Fibroblast of skin of left biceps (primary cell): ENCODE results near the gene CENPA.
"Not testable (repeated sequence)": the region's sequence is repeated elsewhere in the genome, so short reads cannot be mapped to it uniquely, and the experiment has no call there.

ENCODE experiments used
- DNase-seq, 2 experiments: peaks; one replicate each; pipeline ENCODE4 v3.0.0-alpha.2; 2013; ENCODE audit warnings: low read depth in 2 of 2

Gene CENPA

DNA sequence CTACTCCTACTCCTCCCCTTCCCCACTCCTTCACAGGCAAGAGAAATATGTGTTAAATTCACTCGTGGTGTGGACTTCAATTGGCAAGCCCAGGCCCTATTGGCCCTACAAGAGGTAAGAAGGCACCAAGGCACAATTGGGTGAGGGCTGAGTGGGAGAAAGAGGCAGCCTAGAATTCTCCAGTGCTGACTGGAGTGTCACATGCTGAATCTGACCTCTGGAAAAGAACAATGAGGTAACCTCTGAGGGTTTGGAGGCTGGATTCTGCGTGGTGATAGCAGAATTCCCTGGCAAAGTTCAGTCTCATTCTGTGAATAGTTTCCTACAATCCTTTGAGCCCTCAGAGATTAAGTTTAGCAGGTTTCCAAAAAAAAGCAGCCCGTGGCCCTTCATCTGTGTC lies 6.9 kb downstream of the CENPA start:
- no peak for DNase-seq

DNA sequence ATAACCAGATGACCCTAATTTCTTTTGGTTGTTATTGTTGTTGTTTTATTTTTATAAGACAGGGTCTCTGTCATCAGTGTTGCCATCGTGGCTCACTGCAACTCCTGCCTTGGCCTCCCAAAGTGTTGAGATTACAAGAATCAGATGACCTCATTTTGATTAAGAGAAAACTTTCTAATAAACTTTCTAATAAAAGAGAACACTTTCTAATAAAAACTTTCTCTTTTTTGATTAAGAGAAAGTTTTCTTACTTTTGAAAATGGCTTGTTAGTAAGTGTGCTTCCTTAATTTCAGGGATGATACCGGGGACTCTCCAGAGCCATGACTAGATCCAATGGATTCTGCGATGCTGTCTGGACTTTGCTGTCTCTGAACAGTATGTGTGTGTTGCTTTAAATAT lies 7.7 kb downstream of the CENPA start:
- no peak for DNase-seq

DNA sequence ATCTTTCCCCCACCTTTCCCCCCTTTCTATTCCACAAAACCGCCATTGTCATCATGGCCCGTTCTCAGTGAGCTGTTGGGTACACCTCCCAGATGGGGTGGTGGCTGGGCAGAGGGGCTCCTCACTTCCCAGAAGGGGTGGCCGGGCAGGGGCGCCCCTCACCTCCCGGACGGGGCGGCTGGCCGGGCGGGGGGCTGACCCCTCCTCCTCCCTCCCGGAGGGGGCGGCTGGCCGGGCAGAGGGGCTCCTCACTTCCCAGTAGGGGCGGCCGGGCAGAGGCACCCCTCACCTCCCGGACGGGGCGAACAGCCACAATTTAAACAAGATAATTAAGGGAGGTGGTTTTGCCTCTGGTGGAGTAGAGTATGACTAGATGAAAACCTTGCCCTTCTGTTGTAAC lies 9.3 kb downstream of the CENPA start:
- DNase-seq = not testable (repeated sequence)

DNA sequence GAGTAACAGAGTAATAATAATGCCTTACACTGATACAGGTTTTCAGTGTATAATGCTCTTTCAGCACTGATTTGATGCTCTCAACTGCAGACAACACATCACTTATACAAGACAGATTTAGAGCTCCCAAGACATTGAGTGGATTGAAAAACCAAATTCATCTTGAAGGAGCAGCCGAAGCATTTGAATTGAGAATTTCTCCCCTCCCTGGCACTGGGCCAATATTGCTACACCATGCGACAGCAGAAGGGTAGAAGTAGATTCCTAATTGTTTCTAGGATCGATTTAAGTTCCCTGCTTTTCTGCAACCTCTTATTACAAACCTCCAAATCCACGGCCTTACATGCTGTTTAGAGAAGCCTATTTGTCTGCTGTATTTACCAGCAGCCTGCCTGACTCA lies 15.5 kb downstream of the CENPA start:
- DNase-seq = no peak

DNA sequence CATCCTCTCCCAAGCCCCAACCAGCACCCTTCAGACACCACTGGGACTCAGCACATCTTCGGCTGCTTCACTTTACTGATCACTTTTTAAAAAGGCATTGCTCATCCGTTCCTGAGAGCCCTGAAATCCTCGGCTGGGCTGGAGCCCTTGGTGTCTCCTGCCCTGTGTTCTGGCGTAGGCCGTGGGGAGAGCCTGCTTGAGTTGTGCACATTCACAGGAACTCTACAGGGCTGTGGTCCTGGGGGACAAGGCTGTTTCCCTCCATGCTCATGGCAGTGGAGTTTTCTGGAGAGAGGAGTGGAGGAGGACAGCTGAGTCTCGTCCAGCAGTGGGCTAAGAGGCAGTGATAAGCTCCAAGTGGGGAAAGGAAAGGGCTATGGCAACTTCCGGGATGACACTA lies 15.9 kb downstream of the CENPA start:
- DNase-seq = no peak

DNA sequence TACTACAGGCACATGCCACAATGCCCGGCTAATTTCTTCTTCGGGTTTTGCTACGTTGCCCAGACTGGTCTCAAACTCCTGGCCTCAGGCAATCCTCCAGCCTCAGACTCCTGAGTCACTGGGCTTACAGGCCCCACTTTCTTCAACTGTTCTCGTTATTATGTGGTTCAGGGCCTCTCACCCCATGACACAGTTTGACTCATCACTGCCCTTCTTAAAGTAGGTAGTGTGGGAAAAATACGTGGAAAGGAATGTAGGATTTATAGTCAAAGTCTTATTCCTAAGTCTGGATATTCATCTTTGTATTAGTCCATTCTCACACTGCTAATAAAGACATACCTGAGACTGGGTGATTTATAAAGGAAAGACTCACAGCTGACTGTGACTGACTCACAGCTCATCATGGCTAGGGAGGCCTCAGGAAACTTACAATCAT lies 19.4 kb downstream of the CENPA start:
- DNase-seq = no peak

DNA sequence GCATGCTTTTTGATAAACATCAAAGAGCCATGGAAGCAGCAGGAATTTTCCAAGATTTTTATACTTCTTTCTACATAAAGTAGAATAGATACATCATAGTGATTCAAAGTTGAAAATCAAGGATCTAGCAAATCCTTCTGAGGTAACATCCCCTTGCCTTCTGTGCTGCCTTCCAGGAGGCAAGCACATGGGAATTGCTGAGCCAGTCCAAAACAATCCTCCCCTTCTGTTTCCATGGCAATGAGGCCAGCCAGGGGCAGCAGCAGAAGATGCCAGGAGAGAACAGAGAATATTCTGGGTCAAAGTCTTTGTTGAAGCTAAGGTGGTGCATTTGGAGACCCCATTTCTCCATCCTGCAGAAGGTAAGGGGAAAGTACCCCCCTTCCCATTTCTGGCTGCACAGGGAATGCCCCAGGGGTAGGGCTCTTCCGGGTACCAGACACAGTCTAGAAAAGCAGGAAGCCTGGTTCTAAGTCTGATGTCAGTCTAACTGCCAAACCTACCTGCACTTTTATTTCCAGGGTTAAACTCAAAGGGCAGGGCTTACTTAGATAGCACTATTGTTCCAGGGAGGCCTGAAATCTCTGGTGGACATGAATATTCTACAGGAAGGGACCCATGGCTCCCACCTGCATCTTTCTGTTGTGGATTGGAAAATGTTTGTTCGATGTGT lies 22.1 kb downstream of the CENPA start:
- no peak for DNase-seq

DNA sequence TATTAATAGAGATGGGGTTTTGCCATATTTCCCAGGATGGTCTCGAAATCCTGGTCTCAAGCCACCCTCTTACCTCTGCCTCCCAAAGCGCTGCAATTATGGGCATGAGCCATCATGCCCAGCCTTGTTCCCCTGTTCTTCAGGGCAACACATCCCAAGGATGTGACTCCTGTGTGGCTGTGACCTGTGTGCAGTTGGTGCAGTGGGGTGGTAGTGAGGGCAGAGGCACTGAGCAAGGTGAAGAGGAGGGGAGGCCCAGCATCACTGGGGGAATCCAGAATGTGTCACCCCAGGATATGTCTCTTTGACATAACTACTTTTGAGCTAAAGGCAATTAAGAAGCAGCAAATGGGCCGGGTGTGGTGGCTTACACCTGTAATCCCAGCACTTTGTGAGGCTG lies 23.4 kb downstream of the CENPA start:
- no peak for DNase-seq

DNA sequence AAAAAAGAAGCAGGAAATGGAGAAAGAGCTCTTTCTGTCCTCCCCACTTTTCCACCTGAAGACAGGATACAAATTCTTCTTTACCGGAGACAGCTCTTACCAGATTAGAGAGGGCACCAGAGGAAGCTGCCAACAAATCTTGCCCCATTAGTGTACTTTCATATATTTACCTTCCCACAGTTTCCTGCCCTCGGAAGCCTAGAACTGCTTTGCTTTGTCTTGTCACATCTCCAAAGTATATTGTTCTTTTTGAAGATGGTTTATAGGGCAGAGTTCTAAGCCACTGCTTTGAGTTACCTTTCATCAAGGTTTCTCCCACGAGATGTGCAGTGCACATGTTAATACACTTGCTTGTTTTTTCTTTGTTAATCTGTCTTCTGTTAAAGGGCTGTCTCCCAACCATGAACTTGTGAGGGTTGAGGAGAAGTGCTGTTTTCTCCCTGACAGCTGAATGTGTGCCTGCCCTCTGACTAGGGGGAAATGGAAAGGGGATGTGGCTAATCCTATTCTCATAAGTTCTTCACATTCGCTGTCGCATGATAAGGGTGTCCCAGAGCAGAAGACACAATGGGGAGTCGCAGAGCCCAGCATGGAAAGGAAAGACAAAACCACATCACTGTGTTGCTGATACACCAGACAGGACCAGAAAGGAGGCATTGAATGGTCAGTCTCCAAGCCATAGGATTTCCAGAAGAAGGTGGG lies 24.2 kb downstream of the CENPA start:
- DNase-seq = no peak

DNA sequence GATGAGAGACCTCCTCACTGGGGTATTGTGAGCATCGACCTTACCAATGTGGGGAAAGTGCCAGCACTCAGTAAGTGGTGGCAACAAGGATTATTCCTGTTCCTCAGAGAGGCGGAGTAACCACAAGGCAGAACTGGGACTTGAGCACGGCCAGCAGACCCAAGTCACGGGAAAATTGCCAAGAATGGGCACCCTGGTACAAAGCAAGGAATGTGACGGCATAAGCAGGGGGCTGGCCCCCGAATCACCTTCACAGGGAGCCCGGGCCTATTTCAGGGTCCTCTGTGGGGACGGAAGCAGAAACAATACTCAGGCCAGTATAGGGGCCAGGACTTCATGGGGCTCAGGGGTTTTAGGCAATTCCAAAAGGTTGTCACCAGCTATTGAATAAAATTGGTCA lies 25.4 kb downstream of the CENPA start:
- no peak for DNase-seq

DNA sequence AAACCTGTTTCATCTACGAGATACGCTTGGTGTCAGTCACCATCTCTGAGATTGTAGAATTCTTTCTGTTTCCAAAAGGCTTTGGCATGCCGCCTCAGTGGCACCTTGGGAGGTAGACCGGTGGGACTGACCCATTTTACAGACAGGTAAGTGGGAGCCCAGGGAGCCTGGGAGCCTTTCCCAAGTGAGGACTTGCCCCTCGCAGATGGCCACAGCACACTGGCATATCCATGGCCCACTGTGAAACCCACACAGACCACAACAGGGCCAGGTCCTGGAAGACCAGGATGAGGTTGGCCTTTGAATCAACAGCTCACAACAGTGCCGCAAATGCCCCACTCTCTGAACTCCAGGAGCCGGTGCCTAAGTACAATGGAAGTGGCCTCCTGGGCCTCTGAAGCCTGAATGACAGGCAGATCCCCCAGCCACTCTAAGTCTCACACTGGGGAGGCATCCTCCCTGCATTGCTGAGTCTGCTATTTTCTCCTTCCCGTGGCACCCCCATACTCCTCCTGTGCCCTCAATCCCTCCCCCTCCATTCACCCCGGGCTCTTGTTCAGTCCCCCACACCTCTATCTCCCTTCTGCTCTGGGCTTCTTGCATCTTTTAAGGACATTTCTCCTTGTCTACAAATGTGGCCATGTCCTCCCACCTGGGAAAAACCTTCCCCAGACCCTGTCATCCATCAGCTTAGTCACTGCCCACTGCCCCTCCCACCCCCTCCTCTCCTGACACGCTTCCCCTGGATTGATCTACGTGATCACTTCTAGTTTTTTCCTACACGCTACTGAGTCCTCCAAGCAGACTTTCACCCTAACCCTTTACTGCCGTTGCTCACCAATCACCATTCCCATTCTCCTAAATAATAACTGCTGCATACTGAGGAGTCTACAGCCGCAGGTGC lies 26.2 kb downstream of the CENPA start:
- DNase-seq = no peak

DNA sequence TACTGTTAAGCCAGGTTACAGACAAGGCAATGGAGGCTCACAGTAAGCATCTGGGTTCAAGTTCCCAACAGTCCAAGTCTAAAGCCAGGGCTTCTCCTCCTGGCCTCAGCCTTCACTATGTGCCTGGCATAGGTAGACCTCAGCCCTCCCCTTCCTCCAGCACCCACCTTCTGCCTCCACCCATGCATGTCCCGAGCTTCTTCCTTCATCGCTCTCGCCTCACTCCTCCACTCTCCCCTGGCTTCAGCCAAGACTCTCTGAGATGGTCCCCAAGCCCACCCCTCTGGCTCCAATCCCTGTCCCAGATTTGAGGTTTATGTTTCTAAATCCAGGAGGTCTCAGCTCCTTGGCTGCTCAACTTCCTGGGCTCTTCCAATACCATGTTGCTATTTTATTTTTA lies 26.9 kb downstream of the CENPA start:
- no peak for DNase-seq

DNA sequence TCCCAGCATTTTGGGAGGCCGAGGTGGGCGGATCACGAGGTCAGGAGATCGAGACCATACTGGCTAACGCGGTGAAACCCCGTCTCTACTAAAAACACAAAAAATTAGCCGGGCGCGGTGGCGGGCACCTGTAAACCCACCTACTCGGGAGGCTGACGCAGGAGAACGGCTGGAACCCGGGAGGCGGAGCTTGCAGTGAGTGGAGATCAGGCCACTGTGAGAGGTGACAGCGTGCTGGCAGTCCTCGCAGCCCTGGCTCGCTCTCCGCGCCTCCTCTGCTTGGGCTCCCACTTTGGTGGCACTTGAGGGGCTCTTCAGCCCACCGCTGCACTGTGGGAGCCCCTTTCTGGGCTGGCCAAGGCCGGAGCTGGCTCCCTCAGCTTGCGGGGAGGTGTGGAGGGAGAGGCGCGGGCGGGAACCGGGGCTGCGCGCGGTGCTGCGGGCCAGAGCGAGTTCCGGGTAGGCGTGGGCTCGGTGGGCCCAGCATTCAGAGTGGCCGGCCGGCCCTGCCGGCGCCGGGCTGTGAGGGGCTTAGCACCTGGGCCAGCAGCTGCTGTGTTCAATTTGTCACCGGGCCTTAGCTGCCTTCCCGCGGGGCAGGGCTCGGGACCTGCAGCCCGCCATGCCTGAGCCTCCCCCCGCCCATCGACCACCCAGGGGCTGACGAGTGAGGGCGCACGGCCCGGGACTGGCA lies 28.4 kb downstream of the CENPA start:
- not testable (repeated sequence) for DNase-seq

DNA sequence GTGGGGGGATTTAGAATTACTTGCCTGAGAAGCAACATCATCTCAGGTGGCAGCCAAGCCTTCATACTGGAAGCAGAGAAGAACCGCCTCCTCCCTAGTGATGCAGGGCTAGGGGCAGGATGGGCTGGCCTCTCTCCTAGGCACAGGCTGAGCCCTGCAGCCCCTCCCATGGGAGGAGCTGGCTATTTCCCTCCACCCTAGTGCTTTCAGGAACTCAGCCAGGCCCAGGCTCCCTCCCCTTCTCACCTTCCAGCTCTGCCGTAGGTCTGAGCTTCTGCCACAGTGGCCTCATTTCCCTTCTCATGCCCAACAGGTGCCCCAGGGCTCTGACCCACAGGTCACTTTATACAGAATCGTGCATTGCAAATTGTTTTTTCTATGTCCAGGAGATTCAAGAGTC lies 31.0 kb downstream of the CENPA start:
- DNase-seq = no peak

DNA sequence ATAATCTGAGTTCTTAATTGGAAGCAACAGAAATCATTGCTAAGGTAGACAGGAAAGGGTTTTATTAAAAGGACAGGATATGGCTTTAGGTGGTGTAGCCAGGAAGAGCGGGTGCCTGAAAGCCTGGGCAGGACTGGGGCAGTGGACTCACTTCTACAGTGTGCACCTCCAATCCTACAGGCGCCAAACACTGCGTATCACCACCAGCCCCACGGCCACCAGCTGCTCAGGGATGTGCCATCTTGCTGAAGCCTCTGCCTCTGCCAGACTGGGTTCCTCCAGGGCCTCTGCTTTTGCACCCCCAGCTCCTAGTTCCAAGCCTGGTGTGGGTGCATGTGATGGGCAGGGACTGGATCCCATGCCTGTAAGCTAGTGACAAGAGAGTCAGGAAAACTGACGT lies 32.4 kb downstream of the CENPA start:
- DNase-seq = no peak

DNA sequence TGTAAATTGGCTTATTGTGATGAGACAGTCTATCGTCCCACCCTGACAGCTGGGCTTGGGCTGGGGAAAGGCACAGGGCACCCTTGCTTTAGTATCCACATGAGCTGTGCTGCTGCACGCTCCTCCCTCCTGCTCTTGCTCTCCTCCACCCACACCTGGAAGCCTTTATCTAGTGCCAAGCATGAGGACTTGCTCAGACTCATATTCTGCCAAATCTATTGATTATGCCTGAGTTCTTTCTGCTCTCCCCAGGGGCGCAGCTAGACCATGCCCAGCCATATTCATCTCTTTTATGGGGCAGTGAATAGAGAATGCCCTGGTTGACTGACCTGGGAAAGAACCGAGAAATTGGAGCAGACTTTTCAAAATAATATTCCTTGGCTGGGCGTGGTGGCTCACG lies 33.1 kb downstream of the CENPA start:
- no peak for DNase-seq

DNA sequence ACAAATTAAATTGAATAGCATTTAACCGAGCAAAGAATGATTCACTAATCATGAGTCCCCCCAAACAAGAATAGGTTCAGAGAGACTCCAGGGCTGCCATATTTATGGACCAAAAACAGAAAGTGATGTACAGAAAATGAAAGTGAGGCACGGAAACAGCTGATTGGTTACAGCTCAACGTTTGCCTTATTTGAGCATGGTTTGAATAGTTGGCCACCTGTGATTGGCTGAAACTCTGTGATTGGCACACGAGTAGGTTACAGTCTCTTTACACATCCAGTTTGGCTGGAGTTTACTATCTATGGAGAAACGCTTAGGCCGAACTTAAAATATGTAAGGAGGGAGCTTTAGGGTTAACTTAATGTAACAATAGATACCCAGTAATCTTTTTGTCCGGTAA lies 35.1 kb downstream of the CENPA start:
- DNase-seq = no peak

DNA sequence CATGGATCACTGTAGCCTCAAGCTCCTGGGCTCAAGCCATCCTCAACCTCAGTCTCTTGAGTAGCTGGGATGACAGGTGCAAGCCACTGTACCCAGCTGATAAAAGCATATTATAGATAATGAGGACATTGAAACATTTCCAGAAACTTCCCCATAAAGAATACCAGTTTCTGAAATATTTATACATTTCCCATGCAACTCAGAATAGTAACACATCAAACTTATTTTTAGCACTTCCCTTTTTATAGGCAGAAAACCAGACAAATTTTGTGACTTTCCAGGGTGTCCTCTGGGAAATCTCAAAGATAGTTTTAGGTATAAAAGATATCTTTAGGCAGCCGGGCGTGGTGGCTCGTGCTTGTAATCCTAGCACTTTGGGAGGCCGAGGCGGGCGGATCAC lies 37.0 kb downstream of the CENPA start:
- DNase-seq = no peak

DNA sequence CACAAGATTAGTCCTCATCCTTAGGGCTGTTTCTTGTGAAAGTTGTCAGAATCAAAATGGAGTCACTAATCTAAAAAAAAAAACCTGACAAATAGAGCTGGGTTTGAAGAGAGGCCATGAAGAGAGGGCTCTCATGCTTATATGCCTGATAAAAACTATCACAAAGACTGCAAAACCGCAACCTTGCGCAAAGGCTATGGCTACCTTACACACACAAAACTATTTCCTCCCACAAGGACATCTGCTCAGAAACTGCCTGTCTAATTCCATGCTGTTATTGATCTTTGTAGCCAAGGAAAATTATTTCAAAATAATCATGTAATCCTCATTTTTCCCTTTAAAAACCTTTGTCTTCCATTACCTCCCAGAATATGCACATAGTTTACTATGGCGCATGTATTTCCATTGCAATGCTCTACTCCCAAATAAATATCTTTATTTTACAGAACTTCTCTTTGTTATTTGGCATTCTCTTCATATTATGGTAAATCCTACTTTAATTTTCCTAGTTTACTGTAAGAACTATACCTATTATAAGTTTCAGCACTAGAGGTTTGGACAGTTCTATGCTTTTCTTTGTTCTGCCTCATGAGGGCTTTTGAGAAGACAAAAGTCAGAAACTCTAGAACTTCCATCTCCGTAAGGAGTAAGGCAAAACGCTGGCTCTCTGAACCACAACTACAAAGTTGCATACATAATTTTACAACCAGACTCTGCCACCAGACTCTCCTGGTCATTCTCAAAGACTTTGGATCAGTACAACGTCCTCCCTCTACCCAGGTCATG lies 52.5 kb downstream of the CENPA start:
- no peak for DNase-seq

DNA sequence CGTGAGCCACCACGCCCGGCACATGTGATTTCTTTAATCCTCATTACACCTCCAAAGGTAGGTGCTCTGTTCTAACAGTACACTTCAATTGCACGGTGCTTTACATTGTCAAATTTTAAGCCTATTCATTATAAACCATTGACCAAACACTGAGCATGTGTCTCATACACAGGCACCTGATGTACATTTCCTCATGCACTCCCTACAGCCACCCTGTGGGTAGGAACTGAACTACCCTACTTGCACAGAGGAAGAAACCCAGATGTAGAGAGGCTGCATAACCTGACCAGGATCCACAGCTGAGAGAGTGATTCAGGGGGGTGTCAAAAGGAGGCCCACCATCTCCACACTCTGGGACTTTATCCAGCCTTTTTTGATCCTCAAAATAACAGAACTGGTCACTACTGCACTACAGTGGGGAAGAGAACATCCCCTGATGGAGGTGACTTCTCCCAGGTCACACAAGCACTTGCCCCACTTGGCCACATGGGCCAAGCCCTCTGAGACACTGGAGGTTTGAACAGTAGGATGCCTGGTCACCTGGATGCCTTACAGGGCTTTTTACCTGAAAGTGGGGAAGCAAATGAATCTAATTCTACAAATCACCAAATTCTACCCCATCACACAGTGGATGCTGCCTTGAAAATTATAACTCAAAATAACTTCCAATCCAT lies 55.2 kb downstream of the CENPA start:
- DNase-seq = no peak

DNA sequence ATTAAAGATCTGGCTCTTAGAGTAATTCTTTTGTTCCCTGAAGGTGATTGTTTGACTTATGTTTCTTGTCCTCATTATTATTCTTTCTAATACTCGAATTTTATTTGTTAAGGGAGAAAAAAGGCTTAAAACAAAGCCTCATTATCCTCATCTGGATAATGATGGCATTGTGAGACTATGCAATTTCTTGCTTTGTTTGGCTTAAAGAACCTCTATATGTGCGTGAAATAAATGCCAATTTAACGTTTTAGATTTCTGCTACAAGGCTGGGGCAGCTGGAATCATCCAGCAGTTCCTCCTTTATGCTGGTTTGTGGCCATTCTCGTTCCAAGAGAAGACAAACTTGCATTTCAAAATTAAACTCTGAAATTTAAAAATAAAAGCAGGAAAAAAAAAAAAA lies 57.2 kb downstream of the CENPA start:
- DNase-seq = no peak
